Measurements from ENCODE around the gene ARHGEF28. TPM values are rescaled to one million over a fixed set of nuclear protein-coding genes. Genes with fewer than 3 reads are reported as not detected.

ARHGEF28 gene
- total RNA-seq, 4 donors from 2014 or later = 16.9 to 29.7 (median 25.7) TPM

- no peaks in the 10 kb centered on the region for H3K4me1 ChIP-seq
- no peak overlapping the region for H3K27ac ChIP-seq
- TF ChIP-seq POLR2AphosphoS5 (IDR thresholded peaks at IDR 0.05) (no peak), POLR2A (IDR thresholded peaks at IDR 0.05) (no peak), EP300 (IDR thresholded peaks at IDR 0.05) (no peak), CTCF (IDR thresholded peaks at IDR 0.05) (no peak)
- no peak overlapping the region for H3K4me3 ChIP-seq
- no peak for ATAC-seq
- no peaks in the 10 kb centered on the region for H3K9me3 ChIP-seq
- H3K36me3 ChIP-seq = no peaks in the 10 kb centered on the region
- no peaks in the 10 kb centered on the region for H3K27me3 ChIP-seq
Observed at GRCh38 chr5:73702951-73703350, 77.0 kb downstream of the ARHGEF28 start.

- TF ChIP-seq CTCF (IDR thresholded peaks at IDR 0.05) = no peak
- no peak for TF ChIP-seq POLR2A (IDR thresholded peaks at IDR 0.05)
- no peak for TF ChIP-seq EP300 (IDR thresholded peaks at IDR 0.05)
- Histone ChIP-seq H3K4me1 (no peaks in the 10 kb centered on the region), H3K27me3 (no peaks in the 10 kb centered on the region), H3K36me3 (no peaks in the 10 kb centered on the region), H3K9me3 (peaks cover 0 to 12% (median 0%) of the 10 kb centered on the region in 3 donors), H3K27ac (no peak overlapping the region), H3K4me3 (no peak overlapping the region)
- ATAC-seq = no peak
Observed at GRCh38 chr5:73705364-73705763, 79.4 kb downstream of the ARHGEF28 start.

GRCh38 chr5:73706963-73707362 is 81.0 kb downstream of the ARHGEF28 start:
- no peaks in the 10 kb centered on the region for H3K27me3 ChIP-seq
- ATAC-seq = no peak
- 75 to 100% methylated on average over 2 of the region's 5 CpGs for WGBS, 2 donors (ENCODE audit: low coverage in 1 of 2)

GRCh38 chr5:73709536-73710129 is 83.6 kb downstream of the ARHGEF28 start:
- 83 to 95% methylated on average over 5 of the region's 5 CpGs for WGBS, 2 donors (ENCODE audit: low coverage in 1 of 2)
- TF ChIP-seq POLR2AphosphoS5 (IDR thresholded peaks at IDR 0.05) (no peak), CTCF (IDR thresholded peaks at IDR 0.05) (no peak), EP300 (IDR thresholded peaks at IDR 0.05) (no peak), POLR2A (IDR thresholded peaks at IDR 0.05) (no peak)
- no peaks in the 10 kb centered on the region for H3K27me3 ChIP-seq
- no peak for ATAC-seq
- no peaks in the 10 kb centered on the region for H3K4me1 ChIP-seq
- no peak overlapping the region for H3K27ac ChIP-seq
- H3K9me3 ChIP-seq = peaks cover 0 to 12% (median 0%) of the 10 kb centered on the region in 3 donors
- H3K36me3 ChIP-seq = no peaks in the 10 kb centered on the region
- no peak overlapping the region for H3K4me3 ChIP-seq

More at GRCh38 chr5:73706963-73707362, 81.0 kb downstream of the ARHGEF28 start:
- H3K4me1 ChIP-seq = no peaks in the 10 kb centered on the region
- no peak overlapping the region for H3K27ac ChIP-seq
- H3K36me3 ChIP-seq = no peaks in the 10 kb centered on the region
- H3K4me3 ChIP-seq = no peak overlapping the region
- H3K9me3 ChIP-seq = peaks cover 0 to 12% (median 0%) of the 10 kb centered on the region in 3 donors
- no peak for TF ChIP-seq POLR2A (IDR thresholded peaks at IDR 0.05)
- TF ChIP-seq CTCF (IDR thresholded peaks at IDR 0.05) = no peak
- no peak for TF ChIP-seq EP300 (IDR thresholded peaks at IDR 0.05)
- TF ChIP-seq POLR2AphosphoS5 (IDR thresholded peaks at IDR 0.05) = no peak

GRCh38 chr5:73716284-73716808 is 90.3 kb downstream of the ARHGEF28 start:
- TF ChIP-seq EP300 (IDR thresholded peaks at IDR 0.05) (no peak), POLR2AphosphoS5 (IDR thresholded peaks at IDR 0.05) (no peak), CTCF (IDR thresholded peaks at IDR 0.05) (no peak), POLR2A (IDR thresholded peaks at IDR 0.05) (no peak)
- no peak for ATAC-seq
- Histone ChIP-seq H3K27me3 (no peaks in the 10 kb centered on the region), H3K4me3 (no peak overlapping the region), H3K4me1 (peaks cover 0 to 4% (median 0%) of the 10 kb centered on the region in 3 donors), H3K27ac (no peak overlapping the region), H3K36me3 (no peaks in the 10 kb centered on the region), H3K9me3 (no peaks in the 10 kb centered on the region)
- 97 to 100% methylated on average over 1 to 3 of the region's 3 CpGs for WGBS, 2 donors (ENCODE audit: low coverage in 1 of 2)
